Left hindlimb (tissue), 1 donor: ENCODE measurements around the gene VTI1A.
"Not testable (repeated sequence)": the region's sequence is repeated elsewhere in the genome, so short reads cannot be mapped to it uniquely, and the experiment has no call there.

Experiments
- DNase-seq: peaks from one replicate; pipeline ENCODE4 v3.0.0-alpha.2; 2018

VTI1A gene

DNA sequence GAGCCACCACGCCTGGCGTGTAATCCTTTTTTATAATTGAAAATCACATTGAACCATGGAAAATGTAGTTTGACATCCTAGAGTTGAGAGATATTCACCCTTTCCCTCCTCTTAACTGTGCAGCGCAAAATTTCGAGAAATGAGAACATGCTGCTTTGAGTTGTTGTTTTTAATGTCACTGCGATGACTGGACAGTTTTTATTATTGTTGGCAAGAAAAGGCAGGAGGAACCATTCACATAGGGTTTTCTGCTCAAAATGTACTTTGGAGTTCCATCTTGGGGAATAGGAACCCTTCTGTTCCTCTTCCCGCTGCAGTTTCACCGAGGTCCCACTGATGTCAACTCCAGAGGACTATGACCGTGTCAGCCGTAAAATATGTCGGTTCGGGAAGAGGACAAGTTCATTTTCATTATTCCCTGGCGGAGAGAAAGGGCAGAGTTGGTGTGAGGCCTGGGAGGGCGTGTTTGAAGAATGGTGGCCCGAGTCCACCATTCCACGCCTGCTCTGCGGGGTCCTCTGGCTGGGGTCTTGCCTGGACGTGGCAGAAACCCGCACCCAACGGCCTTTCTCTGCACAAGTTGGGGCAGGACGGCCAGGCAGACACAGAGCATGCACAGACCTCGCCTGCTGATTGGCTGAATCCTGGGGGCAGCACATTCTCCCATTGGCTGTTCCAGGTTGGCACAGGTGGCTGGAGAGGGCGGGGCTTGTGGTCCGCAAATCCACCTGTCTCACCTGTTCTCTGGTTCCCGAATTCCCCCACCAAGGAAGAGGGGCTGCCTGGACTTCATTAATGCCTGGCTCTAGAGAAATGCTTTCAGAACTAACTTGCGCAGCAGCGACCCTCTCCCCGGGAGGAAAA lies 397.9 kb downstream of the VTI1A start:
- DNase-seq, result no peak

DNA sequence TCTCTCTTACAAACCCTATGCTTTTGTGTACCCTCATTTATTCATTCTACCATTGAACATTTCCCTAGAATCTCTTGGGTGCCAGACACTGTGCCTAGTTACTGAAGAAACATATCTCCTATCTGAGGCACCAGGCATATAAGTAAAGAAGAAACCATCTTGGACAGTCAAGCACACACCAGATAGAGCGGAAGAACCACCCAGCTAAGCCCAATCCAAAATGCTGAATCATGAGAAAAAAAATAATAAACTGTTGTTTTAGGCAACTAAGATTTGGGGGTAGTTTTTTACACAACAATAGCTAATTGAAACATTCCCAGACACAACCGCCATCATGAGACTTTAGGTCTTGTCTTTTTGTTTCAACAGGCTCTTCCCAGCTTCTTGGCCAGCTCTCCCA lies 400.8 kb downstream of the VTI1A start:
- no peak for DNase-seq

DNA sequence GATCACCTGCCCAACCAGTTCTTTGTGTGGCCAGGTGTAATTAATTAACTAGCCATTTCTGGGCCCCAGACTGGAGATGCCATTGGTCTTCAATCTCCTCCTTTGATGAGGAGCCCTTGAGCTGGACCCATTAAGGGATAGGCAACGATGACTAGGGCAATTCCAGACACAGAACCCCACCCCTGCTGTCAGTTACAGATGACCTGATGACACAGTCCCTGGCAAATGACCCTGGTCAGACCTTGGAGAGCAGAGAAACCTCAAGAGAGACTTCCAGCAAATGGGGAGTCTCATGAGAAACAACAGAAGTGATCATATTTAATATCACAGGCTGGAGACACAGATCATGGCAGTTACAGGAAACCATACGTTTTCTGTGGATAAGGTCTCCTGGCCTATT lies 401.2 kb downstream of the VTI1A start:
- no peak for DNase-seq

DNA sequence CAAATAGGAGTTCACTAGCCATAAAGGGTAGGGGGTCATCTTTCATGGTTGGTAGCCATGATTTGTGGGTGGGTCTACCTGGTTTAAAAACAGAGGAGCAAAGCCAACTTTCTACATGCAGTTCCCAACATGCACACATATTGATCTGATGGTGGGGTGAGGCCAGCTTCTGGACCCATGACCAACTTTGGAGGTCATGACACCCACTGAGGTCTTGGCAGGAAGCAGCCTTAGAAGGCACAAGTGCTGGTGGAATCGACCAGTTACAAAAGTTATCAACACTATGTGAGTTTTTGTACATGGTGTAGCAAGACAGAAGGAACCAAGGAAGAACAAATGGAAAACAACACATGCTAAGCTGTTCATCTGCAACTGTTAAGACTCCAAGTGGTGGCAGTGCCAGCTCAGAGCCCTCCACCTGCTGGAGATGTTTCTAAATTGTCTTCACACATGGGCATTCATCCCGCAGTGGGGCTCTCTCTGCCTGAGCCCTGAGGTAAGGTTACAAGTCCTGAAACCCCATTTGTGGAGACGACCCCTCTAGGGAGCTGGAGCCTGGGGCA lies 401.9 kb downstream of the VTI1A start:
- no peak for DNase-seq

DNA sequence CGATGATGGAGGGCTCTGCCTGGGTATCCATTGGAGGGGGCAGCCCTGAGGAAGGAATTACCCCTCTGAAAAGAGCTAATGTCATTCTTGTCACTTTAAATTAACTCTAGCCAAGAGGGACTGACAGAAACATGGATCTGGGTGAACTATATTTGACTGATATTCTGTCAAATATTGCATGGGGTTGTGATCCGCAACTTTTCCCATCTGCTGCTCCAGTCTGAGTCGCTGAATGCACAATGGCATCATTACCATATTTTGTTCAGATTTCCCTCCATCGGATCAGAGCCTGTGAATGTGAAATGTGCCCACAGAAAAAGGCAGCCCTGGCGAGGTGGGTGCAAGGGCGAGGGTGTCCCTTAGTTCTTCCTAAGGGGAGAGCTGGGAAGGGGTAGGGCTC lies 402.5 kb downstream of the VTI1A start:
- DNase-seq, result no peak

DNA sequence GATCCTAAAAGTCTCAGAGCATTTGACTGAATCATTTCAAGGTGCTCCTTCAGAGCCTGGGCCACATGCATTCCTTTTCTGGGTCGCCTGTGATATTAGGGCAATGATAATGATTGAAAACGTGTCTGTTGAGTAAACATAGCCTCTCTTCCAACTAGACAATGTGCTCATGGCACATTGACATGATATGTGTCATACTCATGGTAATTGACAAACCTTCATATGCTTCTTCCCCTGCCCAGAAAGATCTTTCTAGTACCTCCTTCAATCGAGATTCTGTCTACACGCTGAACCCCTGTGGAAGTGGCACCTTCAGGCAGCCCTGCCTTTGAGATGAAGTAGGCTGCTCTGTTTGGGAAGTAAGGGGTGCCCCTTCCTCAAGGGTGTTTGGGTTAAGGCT lies 404.2 kb downstream of the VTI1A start:
- no peak for DNase-seq

GRCh38 chr10:112851588-112852211 lies 404.7 kb downstream of the VTI1A start:
- no peak for DNase-seq

DNA sequence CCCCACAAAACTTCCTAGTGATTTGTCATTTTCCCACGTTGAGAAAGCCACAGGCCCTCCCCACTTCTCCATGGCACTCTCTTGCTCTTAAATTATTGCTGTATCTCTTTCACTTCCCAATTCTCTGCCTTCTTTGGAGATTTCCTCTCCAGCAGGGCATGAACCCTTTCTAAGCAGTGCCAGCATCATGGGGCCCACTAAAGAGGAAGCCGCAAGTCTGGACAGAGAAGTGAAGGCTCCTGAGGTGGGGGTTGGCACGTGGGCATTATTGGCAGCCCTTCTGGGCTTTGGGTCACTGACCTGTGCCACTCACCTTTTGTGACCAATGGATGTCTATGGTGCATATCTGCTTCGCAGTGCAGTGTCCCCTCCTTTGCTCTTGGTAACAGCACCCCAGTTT lies 405.3 kb downstream of the VTI1A start:
- DNase-seq, result no peak

- no peak for DNase-seq
Observed at GRCh38 chr10:112855134-112855533, 408.1 kb downstream of the VTI1A start.

- DNase-seq, result no peak
Observed at GRCh38 chr10:112857493-112857892, 410.5 kb downstream of the VTI1A start.

DNA sequence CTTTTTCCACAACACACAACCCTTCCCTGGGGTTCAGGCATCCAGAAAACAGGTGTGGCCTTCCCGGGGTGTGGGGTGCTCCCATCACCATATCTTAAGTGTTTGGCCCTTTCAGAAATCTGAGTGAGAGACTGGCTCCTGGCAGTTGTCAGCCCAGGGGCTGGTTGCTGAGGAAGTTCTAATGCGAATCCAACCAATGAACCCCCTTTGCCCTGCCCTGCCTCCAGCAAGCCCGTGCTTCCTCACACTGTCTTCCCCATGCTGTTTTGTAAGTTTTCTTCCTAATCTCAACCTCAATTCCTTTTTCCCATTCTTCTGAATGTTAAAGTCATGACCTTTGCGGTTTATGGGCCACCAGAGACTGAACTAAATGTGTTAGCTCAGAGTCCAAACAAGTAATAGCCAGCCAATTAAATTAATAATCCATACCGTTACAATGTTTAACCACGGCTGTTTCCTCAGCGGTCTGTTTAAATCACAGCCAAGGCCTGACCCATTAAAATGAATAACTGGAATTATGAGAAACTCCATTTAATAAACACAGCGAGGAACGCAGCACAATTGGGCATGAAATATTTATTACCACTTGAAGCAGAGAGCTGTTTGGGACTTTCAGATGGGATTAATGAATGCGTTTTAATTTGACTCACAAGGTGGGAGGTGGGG lies 412.1 kb downstream of the VTI1A start:
- DNase-seq, result no peak

DNA sequence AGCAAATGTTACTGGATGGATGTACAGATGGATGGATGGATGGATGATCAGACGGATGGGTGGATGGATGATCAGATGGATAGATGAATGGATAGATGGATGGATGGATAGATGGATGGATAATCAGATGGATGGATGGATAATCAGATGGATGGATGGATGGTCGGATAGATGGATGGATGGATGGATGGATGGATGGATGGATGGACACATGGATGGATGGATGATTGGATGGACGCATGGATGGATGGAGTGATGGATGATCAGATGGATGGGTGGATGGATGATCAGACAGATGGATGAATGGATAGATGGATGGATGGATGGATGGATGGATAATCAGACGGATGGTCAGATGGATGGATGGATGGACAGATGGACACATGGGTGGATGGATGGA lies 412.8 kb downstream of the VTI1A start:
- DNase-seq, result no peak

GRCh38 chr10:112863461-112863860 lies 416.4 kb downstream of the VTI1A start:
- not testable (repeated sequence) for DNase-seq
